ENCODE measurements around the gene TMEM42.

The TMEM42 gene

GRCh38 chr3:44905446-44906157 lies 43.9 kb downstream of the TMEM42 start:
- Histone ChIP-seq H3K27ac (ENCODE audit: low read depth, low read length) (no peak overlapping the region), H3K79me1 (ENCODE audit: low read length) (no peaks in the 10 kb centered on the region), H3K36me3 (ENCODE audit: control insufficient read depth, insufficient read depth, low read length) (no peaks in the 10 kb centered on the region), H2BK120ac (ENCODE audit: low read depth, low read length) (no peak overlapping the region), H3K4me1 (ENCODE audit: control insufficient read depth, low read depth, low read length) (no peaks in the 10 kb centered on the region), H3K4me2 (ENCODE audit: low read length) (no peak overlapping the region), H2BK5ac (ENCODE audit: low read length) (no peak overlapping the region), H2AK5ac (ENCODE audit: low read length) (no peak overlapping the region), H3K23ac (ENCODE audit: low read length) (no peak overlapping the region), H3K27me3 (ENCODE audit: insufficient read depth, low read length, poor library complexity) (no peaks in the 10 kb centered on the region), H3K56ac (ENCODE audit: low read length) (no peak overlapping the region), H3K9ac (ENCODE audit: low read length) (no peak overlapping the region), H2BK15ac (replicated peaks; ENCODE audit: low read depth) (no peak overlapping the region), H4K8ac (ENCODE audit: low read depth, low read length) (no peak overlapping the region), H4K5ac (ENCODE audit: low read length) (no peak overlapping the region), H3K4me3 (ENCODE audit: low read length) (no peak overlapping the region), H3K18ac (ENCODE audit: low read length) (no peak overlapping the region), H3K4ac (ENCODE audit: low read depth, low read length) (no peak overlapping the region), H3K79me2 (ENCODE audit: control insufficient read depth, insufficient read depth, low read length) (no peaks in the 10 kb centered on the region)
- no CpG with 5 or more reads among the region's 3 CpGs for WGBS (ENCODE audit: extremely low coverage, insufficient coverage, low lambda C conversion rate)
- peak; percentile 77 for DNase-seq

GRCh38 chr3:44906997-44907396 lies 45.3 kb downstream of the TMEM42 start:
- no peaks in the 10 kb centered on the region for H3K79me1 ChIP-seq (ENCODE audit: low read length)
- H3K23ac ChIP-seq (ENCODE audit: low read length): no peak overlapping the region
- H3K4me1 ChIP-seq (ENCODE audit: control insufficient read depth, low read depth, low read length): no peaks in the 10 kb centered on the region
- no peak overlapping the region for H3K4me2 ChIP-seq (ENCODE audit: low read length)
- no peaks in the 10 kb centered on the region for H3K79me2 ChIP-seq (ENCODE audit: control insufficient read depth, insufficient read depth, low read length)
- no peak overlapping the region for H2AK5ac ChIP-seq (ENCODE audit: low read length)
- no peak overlapping the region for H2BK5ac ChIP-seq (ENCODE audit: low read length)
- no peak overlapping the region for H2BK15ac ChIP-seq (replicated peaks; ENCODE audit: low read depth)
- no peaks in the 10 kb centered on the region for H3K36me3 ChIP-seq (ENCODE audit: control insufficient read depth, insufficient read depth, low read length)
- H3K4ac ChIP-seq (ENCODE audit: low read depth, low read length): no peak overlapping the region
- H4K8ac ChIP-seq (ENCODE audit: low read depth, low read length): no peak overlapping the region
- H3K27me3 ChIP-seq (ENCODE audit: insufficient read depth, low read length, poor library complexity): no peaks in the 10 kb centered on the region
- H4K5ac ChIP-seq (ENCODE audit: low read length): no peak overlapping the region
- no peak overlapping the region for H3K4me3 ChIP-seq (ENCODE audit: low read length)
- no peak overlapping the region for H3K9ac ChIP-seq (ENCODE audit: low read length)
- H3K18ac ChIP-seq (ENCODE audit: low read length): no peak overlapping the region
- no peak overlapping the region for H3K56ac ChIP-seq (ENCODE audit: low read length)
- no peak overlapping the region for H3K27ac ChIP-seq (ENCODE audit: low read depth, low read length)
- no CpG with 5 or more reads among the region's 4 CpGs for WGBS (ENCODE audit: extremely low coverage, insufficient coverage, low lambda C conversion rate)
- no peak overlapping the region for H2BK120ac ChIP-seq (ENCODE audit: low read depth, low read length)
- no peak for DNase-seq

- Histone ChIP-seq H3K27ac (ENCODE audit: low read depth, low read length) (no peak overlapping the region), H3K36me3 (ENCODE audit: control insufficient read depth, insufficient read depth, low read length) (no peaks in the 10 kb centered on the region), H2BK5ac (ENCODE audit: low read length) (no peak overlapping the region), H2BK15ac (replicated peaks; ENCODE audit: low read depth) (no peak overlapping the region), H3K9ac (ENCODE audit: low read length) (no peak overlapping the region), H3K23ac (ENCODE audit: low read length) (no peak overlapping the region), H3K4me3 (ENCODE audit: low read length) (no peak overlapping the region), H4K5ac (ENCODE audit: low read length) (no peak overlapping the region), H3K79me2 (ENCODE audit: control insufficient read depth, insufficient read depth, low read length) (no peaks in the 10 kb centered on the region), H3K27me3 (ENCODE audit: insufficient read depth, low read length, poor library complexity) (no peaks in the 10 kb centered on the region), H3K56ac (ENCODE audit: low read length) (no peak overlapping the region), H2BK120ac (ENCODE audit: low read depth, low read length) (no peak overlapping the region), H3K4ac (ENCODE audit: low read depth, low read length) (no peak overlapping the region), H3K79me1 (ENCODE audit: low read length) (no peaks in the 10 kb centered on the region), H3K18ac (ENCODE audit: low read length) (no peak overlapping the region), H4K8ac (ENCODE audit: low read depth, low read length) (no peak overlapping the region), H3K4me2 (ENCODE audit: low read length) (no peak overlapping the region), H3K4me1 (ENCODE audit: control insufficient read depth, low read depth, low read length) (no peaks in the 10 kb centered on the region), H2AK5ac (ENCODE audit: low read length) (no peak overlapping the region)
- WGBS (ENCODE audit: extremely low coverage, insufficient coverage, low lambda C conversion rate): no CpG with 5 or more reads among the region's 4 CpGs
- no peak for DNase-seq
These were observed 45.9 kb downstream of the TMEM42 start for GRCh38 chr3:44907612-44908011.

GRCh38 chr3:44909063-44909462 lies 47.4 kb downstream of the TMEM42 start:
- Histone ChIP-seq H4K8ac (ENCODE audit: low read depth, low read length) (no peak overlapping the region), H3K79me2 (ENCODE audit: control insufficient read depth, insufficient read depth, low read length) (no peaks in the 10 kb centered on the region), H3K27me3 (ENCODE audit: insufficient read depth, low read length, poor library complexity) (no peaks in the 10 kb centered on the region), H3K23ac (ENCODE audit: low read length) (no peak overlapping the region), H4K5ac (ENCODE audit: low read length) (no peak overlapping the region), H2BK15ac (replicated peaks; ENCODE audit: low read depth) (no peak overlapping the region), H3K4me2 (ENCODE audit: low read length) (no peak overlapping the region), H2BK5ac (ENCODE audit: low read length) (no peak overlapping the region), H2BK120ac (ENCODE audit: low read depth, low read length) (no peak overlapping the region), H3K4me3 (ENCODE audit: low read length) (no peak overlapping the region), H3K9ac (ENCODE audit: low read length) (no peak overlapping the region), H3K36me3 (ENCODE audit: control insufficient read depth, insufficient read depth, low read length) (no peaks in the 10 kb centered on the region), H3K56ac (ENCODE audit: low read length) (no peak overlapping the region), H3K4me1 (ENCODE audit: control insufficient read depth, low read depth, low read length) (no peaks in the 10 kb centered on the region), H3K18ac (ENCODE audit: low read length) (no peak overlapping the region), H2AK5ac (ENCODE audit: low read length) (no peak overlapping the region), H3K27ac (ENCODE audit: low read depth, low read length) (no peak overlapping the region), H3K4ac (ENCODE audit: low read depth, low read length) (no peak overlapping the region), H3K79me1 (ENCODE audit: low read length) (no peaks in the 10 kb centered on the region)
- no peak for DNase-seq
- no CpG with 5 or more reads among the region's 2 CpGs for WGBS (ENCODE audit: extremely low coverage, insufficient coverage, low lambda C conversion rate)

GRCh38 chr3:44910693-44911092 lies 49.0 kb downstream of the TMEM42 start:
- H3K36me3 ChIP-seq (ENCODE audit: control insufficient read depth, insufficient read depth, low read length): no peaks in the 10 kb centered on the region
- no CpG with 5 or more reads among the region's 3 CpGs for WGBS (ENCODE audit: extremely low coverage, insufficient coverage, low lambda C conversion rate)

More at GRCh38 chr3:44910693-44911092, 49.0 kb downstream of the TMEM42 start:
- Histone ChIP-seq H4K8ac (ENCODE audit: low read depth, low read length) (no peak overlapping the region), H4K5ac (ENCODE audit: low read length) (no peak overlapping the region), H3K79me2 (ENCODE audit: control insufficient read depth, insufficient read depth, low read length) (no peaks in the 10 kb centered on the region), H3K9ac (ENCODE audit: low read length) (no peak overlapping the region), H2AK5ac (ENCODE audit: low read length) (no peak overlapping the region), H2BK120ac (ENCODE audit: low read depth, low read length) (no peak overlapping the region), H2BK15ac (replicated peaks; ENCODE audit: low read depth) (no peak overlapping the region), H3K27me3 (ENCODE audit: insufficient read depth, low read length, poor library complexity) (no peaks in the 10 kb centered on the region), H3K4me1 (ENCODE audit: control insufficient read depth, low read depth, low read length) (no peaks in the 10 kb centered on the region), H2BK5ac (ENCODE audit: low read length) (no peak overlapping the region), H3K79me1 (ENCODE audit: low read length) (no peaks in the 10 kb centered on the region), H3K4ac (ENCODE audit: low read depth, low read length) (no peak overlapping the region), H3K4me3 (ENCODE audit: low read length) (no peak overlapping the region), H3K27ac (ENCODE audit: low read depth, low read length) (no peak overlapping the region), H3K18ac (ENCODE audit: low read length) (no peak overlapping the region), H3K56ac (ENCODE audit: low read length) (no peak overlapping the region), H3K23ac (ENCODE audit: low read length) (no peak overlapping the region), H3K4me2 (ENCODE audit: low read length) (no peak overlapping the region)
- no peak for DNase-seq
